Retinal pigment epithelial cell (primary cell): ENCODE results near the gene RFLNA.

Source experiments
- DNase-seq: peaks from one replicate; pipeline ENCODE4 v3.0.0-alpha.2; 2010; ENCODE audit warnings: low read depth
- H3K4me3 ChIP-seq: 2 replicates; pipeline ENCODE4 v1.5.1; 2011; ENCODE audit warnings: mild to moderate bottlenecking, low read length, control low read depth, moderate library complexity
- CTCF ChIP-seq: conservative IDR thresholded peaks from 2 replicates; pipeline ENCODE4 v1.5.1; 2011; ENCODE audit warnings: low read depth, low read length, control low read depth, inconsistent platforms

RFLNA gene

GRCh38 chr12:124332058-124332672 is 37.3 kb downstream of the RFLNA start:
- H3K4me3 ChIP-seq, result no peak overlapping the region
- TF ChIP-seq CTCF, result peak; percentile 35
- no peak for DNase-seq

DNA sequence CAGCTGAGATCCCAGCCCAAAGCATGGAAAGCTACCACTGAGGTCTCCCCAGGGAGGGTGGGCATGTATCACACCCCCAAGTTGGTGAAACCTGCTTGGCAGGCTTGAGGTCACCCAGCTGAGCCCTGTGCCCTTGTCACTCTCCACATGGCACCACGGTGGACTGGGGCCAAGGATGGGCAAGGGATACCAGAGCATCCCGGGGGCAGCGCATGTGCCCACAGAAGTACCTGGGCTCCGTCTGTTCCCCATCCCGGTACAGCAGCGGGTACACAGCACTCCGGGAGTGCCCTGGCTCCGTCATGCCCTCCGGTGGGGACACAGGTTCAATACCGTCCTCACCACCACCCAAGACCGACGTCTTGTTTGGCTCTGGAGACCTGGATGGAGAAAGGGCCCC is 38.0 kb downstream of the RFLNA start:
- no peak for DNase-seq
- H3K4me3 ChIP-seq, result no peak overlapping the region
- no peak for TF ChIP-seq CTCF

DNA sequence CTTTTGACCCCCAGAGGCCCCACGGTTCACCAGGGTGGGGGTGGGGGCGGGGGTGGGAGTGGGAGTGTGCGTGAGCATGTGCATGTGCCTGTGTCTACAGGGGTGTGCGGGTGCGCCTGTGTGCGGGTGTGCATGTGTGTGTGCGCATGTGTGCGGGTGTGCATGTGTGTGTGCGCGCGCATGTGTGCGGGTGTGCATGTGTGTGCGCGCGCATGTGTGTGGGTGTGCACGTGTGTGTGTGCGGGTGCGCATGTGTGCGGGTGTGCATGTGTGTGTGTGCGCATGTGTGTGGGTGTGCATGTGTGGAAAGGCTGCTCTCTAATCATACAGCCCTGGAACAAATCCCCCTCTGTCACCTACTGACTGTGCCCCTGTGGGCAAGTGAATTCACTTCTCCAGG is 38.8 kb downstream of the RFLNA start:
- H3K4me3 ChIP-seq, result no peak overlapping the region
- TF ChIP-seq CTCF, result no peak
- DNase-seq, result no peak

DNA sequence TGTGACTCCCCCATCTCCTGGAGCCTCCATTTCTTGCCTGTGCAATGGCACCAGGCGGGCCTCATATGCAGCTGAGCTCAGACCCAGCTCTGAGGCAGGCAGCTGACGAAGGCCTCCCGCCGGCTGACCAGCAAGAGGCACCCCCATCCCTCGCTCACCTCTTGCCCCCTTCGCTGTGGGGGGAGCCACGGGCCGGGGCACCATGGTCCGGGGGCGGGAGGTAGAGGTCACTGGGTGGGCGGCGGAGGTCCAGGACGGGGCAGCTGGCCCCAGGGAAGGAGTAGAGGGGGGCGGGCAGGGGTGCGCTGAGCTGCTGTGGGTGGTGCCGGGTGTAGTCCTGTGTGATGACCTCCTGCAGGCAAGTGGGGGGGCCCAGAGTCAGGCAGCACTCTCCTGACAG is 39.4 kb downstream of the RFLNA start:
- no peak for TF ChIP-seq CTCF
- DNase-seq, result no peak
- no peak overlapping the region for H3K4me3 ChIP-seq

DNA sequence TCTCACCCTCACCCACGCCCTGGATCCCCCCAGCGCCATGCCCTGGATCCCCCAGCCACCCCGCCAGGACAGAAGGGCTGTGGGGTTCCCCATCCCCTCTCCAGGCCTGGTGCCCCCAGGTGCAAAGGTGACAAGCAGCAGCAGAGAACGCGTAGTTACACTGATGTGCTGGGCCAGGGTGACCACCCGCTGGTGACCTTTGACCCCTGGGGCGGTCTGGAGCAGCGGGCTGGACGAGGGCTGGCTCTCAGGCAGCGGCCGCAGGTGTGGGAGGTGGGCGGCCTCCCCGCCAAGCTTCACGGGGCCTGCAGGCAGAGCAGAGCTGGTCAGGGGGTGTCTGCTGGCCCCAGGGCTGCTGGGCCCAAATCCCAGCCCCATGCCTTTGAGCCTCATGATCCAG is 40.1 kb downstream of the RFLNA start:
- DNase-seq, result no peak
- no peak for TF ChIP-seq CTCF
- H3K4me3 ChIP-seq, result no peak overlapping the region

DNA sequence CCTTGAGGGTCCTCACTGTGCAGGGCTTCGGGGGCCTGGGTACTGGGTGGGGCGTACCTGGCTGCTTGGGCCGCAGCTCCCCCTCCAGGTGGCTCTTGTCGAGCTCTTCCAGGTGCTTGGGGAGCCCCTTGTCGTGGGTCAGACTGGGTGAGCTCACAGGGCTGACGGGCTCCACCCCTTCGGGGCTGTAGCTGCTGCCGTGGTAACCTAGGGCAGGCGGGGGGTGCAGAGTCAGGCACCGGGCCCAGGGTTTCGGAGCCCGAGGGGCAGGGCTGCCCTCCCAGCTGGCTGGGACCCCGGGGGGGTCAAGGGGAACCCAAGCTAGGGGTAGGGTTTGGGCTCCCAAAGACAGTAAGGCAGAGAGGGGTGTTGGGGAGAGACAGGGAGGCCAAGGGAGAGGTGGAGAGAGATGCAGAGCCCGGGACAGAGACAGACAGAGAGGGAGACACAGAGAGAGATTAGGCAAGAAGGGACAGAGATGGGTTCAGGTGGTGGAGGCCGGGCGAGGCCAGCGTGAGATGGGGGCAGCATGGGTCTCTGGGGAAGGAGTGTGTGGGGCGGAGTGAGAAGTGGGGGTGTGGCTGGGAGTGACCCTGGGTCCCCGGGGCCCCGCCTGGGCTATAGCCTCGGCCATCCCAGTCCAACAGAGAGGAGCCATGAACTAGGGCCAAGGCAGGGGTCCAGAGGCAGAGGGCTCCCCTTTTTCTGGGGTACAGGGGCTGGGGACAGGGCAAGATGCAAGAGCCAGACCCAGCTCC is 40.7 kb downstream of the RFLNA start:
- no peak for DNase-seq
- H3K4me3 ChIP-seq, result no peak overlapping the region
- no peak for TF ChIP-seq CTCF

DNA sequence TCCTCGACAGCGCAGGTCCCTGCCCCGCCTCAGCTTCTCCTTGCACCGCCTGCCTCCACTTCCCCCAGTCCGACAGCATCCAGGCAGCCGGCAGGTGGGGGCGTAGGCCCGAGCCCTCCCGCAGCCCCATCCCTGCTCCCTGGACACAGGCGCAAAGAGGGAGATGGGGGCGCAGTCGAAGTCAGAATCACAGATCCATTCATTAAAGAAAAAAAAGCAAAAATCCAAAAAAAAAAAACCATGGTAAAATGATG is 41.2 kb downstream of the RFLNA start:
- DNase-seq, result no peak
- TF ChIP-seq CTCF, result no peak

More for the DNA sequence above, 41.2 kb downstream of the RFLNA start:
- H3K4me3 ChIP-seq, result no peak overlapping the region
